H1 (cell line): ENCODE measurements around the gene ARMH1. TPM values are rescaled to one million over a fixed set of nuclear protein-coding genes. Genes with fewer than 3 reads are reported as not detected.

ENCODE experiments used
- CTCF ChIA-PET: fragments of 300-600 bp; sonication (Branson Sonifier 250); formaldehyde crosslinking; loops from one replicate; lab custom pipeline; 2021; ENCODE audit not compliant: partially characterized antibody; lab: Charles Lee
- POLR2A ChIA-PET: fragments of 300-600 bp; sonication (Branson Sonifier 250); formaldehyde crosslinking; loops from one replicate; lab custom pipeline; 2021; ENCODE audit warnings: inconsistent platforms; ENCODE audit not compliant: partially characterized antibody; lab: Charles Lee
- DNase-seq, 2 experiments: peaks; one replicate each; pipeline versions ENCODE4 v3.0.0 to v3.0.0-alpha.2; 2010 to 2022; ENCODE audit warnings: low spot score in 2 of 2, low read depth in 1 of 2, mixed read lengths in 1 of 2
- FAIRE-seq: peaks from 2 replicates; lab custom pipeline; 2011; peaks lifted over from hg19 to GRCh38; lab: Jason Lieb, UNC
- H2AFZ ChIP-seq: 2 replicates; pipeline ENCODE4 v1.8.1; 2012; ENCODE audit warnings: low read length, inconsistent platforms
- H2AK5ac ChIP-seq: 2 replicates; pipeline ENCODE4 v1.6.1; 2013; ENCODE audit warnings: low read depth, low read length
- H2BK120ac ChIP-seq: replicated peaks from 2 replicates; pipeline ENCODE3; 2013; ENCODE audit warnings: low read depth, low read length, inconsistent platforms
- H2BK12ac ChIP-seq: 2 replicates; pipeline ENCODE4 v1.6.1; 2013; ENCODE audit warnings: low read depth, low read length
- H2BK15ac ChIP-seq: 2 replicates; pipeline ENCODE4 v1.6.1; 2013; ENCODE audit warnings: low read length
- H2BK20ac ChIP-seq: 2 replicates; pipeline ENCODE4 v1.6.1; 2013; ENCODE audit warnings: low read length
- H2BK5ac ChIP-seq: 2 replicates; pipeline ENCODE4 v1.6.1; 2013; ENCODE audit warnings: low read depth, low read length
- H3K14ac ChIP-seq: 2 replicates; pipeline ENCODE4 v1.6.1; 2013; ENCODE audit warnings: inconsistent platforms; ENCODE audit not compliant: insufficient read length
- H3K18ac ChIP-seq: 2 replicates; pipeline ENCODE4 v1.6.1; 2013; ENCODE audit warnings: low read length; ENCODE audit errors: extremely low read depth
- H3K23ac ChIP-seq: 2 replicates; pipeline ENCODE4 v1.6.1; 2013; ENCODE audit warnings: inconsistent platforms; ENCODE audit not compliant: insufficient read length
- H3K23me2 ChIP-seq: 2 replicates; pipeline ENCODE4 v1.6.1; 2013; ENCODE audit warnings: low read depth, low read length
- H3K27ac ChIP-seq: 2 replicates; pipeline ENCODE4 v1.6.1; 2011; ENCODE audit warnings: low read depth, low read length, inconsistent platforms
- H3K27me3 ChIP-seq, 4 experiments: replicated peaks in 1 of 4; 1 replicate in 1 of 4; 2 replicates in 3 of 4; pipeline versions ENCODE4 v1.6.1 to v1.8.1; 2011 to 2013; ENCODE audit warnings: low read length in 3 of 4, mild to moderate bottlenecking in 3 of 4, inconsistent platforms in 2 of 4, mixed read lengths in 2 of 4, moderate library complexity in 1 of 4; ENCODE audit not compliant: control insufficient read depth in 3 of 4, insufficient read depth in 3 of 4; ENCODE audit errors: extremely low read depth in 1 of 4
- H3K36me3 ChIP-seq, 4 experiments: 2 replicates each; pipeline versions ENCODE4 v1.6.1 to v1.8.1; 2011 to 2013; ENCODE audit warnings: mild to moderate bottlenecking in 4 of 4, low read length in 3 of 4, moderate library complexity in 2 of 4, control low read depth in 1 of 4, inconsistent platforms in 1 of 4; ENCODE audit not compliant: insufficient read depth in 4 of 4, control insufficient read depth in 2 of 4
- H3K4ac ChIP-seq: replicated peaks from 2 replicates; pipeline ENCODE3; 2013; ENCODE audit warnings: low read length, low read depth, mixed read lengths, inconsistent platforms; ENCODE audit not compliant: insufficient read length
- H3K4me1 ChIP-seq, 4 experiments: replicated peaks in 1 of 4; 1 replicate in 1 of 4; 2 replicates in 3 of 4; pipeline versions ENCODE4 v1.6.1 to v1.8.1; 2011 to 2013; ENCODE audit warnings: low read length in 3 of 4, inconsistent platforms in 2 of 4, mixed read lengths in 1 of 4; ENCODE audit not compliant: insufficient read depth in 4 of 4, control insufficient read depth in 3 of 4
- H3K4me2 ChIP-seq, 2 experiments: 2 replicates each; pipeline versions ENCODE4 v1.6.1 to v1.8.1; 2011 to 2013; ENCODE audit warnings: low read depth in 2 of 2, low read length in 2 of 2, control low read depth in 1 of 2, inconsistent platforms in 1 of 2, mild to moderate bottlenecking in 1 of 2; ENCODE audit not compliant: insufficient read depth in 1 of 2
- H3K4me3 ChIP-seq, 4 experiments: fragments of 200-600, 300-600 bp in 1 of 4; sonication (generic), shearing (Covaris generic), sonication (Bioruptor Twin) in 1 of 4; 2 replicates each; pipeline versions ENCODE4 v1.5.1 to v1.8.1; 2011 to 2016; ENCODE audit warnings: low read length in 4 of 4, low read depth in 3 of 4, control low read depth in 2 of 4, inconsistent platforms in 2 of 4, mild to moderate bottlenecking in 2 of 4, mixed read lengths in 1 of 4, moderate library complexity in 1 of 4; ENCODE audit not compliant: insufficient read depth in 2 of 4; ENCODE audit errors: extremely low read depth in 1 of 4
- H3K56ac ChIP-seq: replicated peaks from 2 replicates; pipeline ENCODE3; 2013; ENCODE audit warnings: low read depth, mild to moderate bottlenecking, mixed read lengths, low read length, inconsistent platforms; ENCODE audit not compliant: insufficient read length
- H3K79me1 ChIP-seq: 2 replicates; pipeline ENCODE4 v1.6.1; 2013; ENCODE audit warnings: low read depth, low read length, control low read depth
- H3K79me2 ChIP-seq, 2 experiments: 2 replicates each; pipeline versions ENCODE4 v1.6.1 to v1.8.1; 2012 to 2013; ENCODE audit warnings: low read length in 2 of 2, mild to moderate bottlenecking in 2 of 2, inconsistent platforms in 1 of 2; ENCODE audit not compliant: insufficient read depth in 2 of 2, control insufficient read depth in 1 of 2
- H3K9ac ChIP-seq, 4 experiments: replicated peaks in 1 of 4; 1 replicate in 1 of 4; 2 replicates in 3 of 4; pipeline versions ENCODE4 v1.6.1 to v1.8.1; 2011 to 2013; ENCODE audit warnings: low read depth in 3 of 4, low read length in 3 of 4, control low read depth in 2 of 4, mild to moderate bottlenecking in 2 of 4, moderate library complexity in 2 of 4, inconsistent platforms in 1 of 4; ENCODE audit errors: extremely low read depth in 1 of 4
- H3K9me3 ChIP-seq, 2 experiments: 2 replicates each; pipeline versions ENCODE4 v1.6.1 to v1.8.1; 2012 to 2013; ENCODE audit warnings: mild to moderate bottlenecking in 2 of 2, moderate library complexity in 2 of 2, control low read depth in 1 of 2, inconsistent platforms in 1 of 2, low read depth in 1 of 2, low read length in 1 of 2, mixed read lengths in 1 of 2; ENCODE audit not compliant: insufficient read depth in 2 of 2
- H4K20me1 ChIP-seq, 2 experiments: replicated peaks in 1 of 2; 2 replicates each; pipeline versions ENCODE3 to v1.8.1; 2011 to 2013; ENCODE audit warnings: inconsistent platforms in 2 of 2, low read length in 2 of 2, mild to moderate bottlenecking in 1 of 2; ENCODE audit not compliant: insufficient read depth in 2 of 2, control insufficient read depth in 1 of 2
- H4K5ac ChIP-seq: 2 replicates; pipeline ENCODE4 v1.6.1; 2013; ENCODE audit warnings: low read length, low read depth, mixed read lengths, inconsistent platforms; ENCODE audit not compliant: insufficient read length
- H4K8ac ChIP-seq: 2 replicates; pipeline ENCODE4 v1.8.0; 2013; ENCODE audit warnings: mild to moderate bottlenecking, moderate library complexity, low read length, inconsistent platforms; ENCODE audit not compliant: insufficient read depth; ENCODE audit errors: extremely low read depth
- H4K91ac ChIP-seq: replicated peaks from 2 replicates; pipeline ENCODE3; 2013; ENCODE audit warnings: low read length, mixed read lengths, inconsistent platforms; ENCODE audit not compliant: insufficient read length
- CREB1 ChIP-seq: IDR thresholded peaks from 2 replicates; pipeline ENCODE4 v1.6.1; 2012; ENCODE audit warnings: inconsistent platforms
- HDAC2 ChIP-seq, 2 experiments: fragments of 300-600 bp in 1 of 2; sonication (generic) in 1 of 2; IDR thresholded peaks; 2 replicates each; pipeline ENCODE4 v1.6.1; 2011 to 2012; ENCODE audit warnings: low read depth in 2 of 2, low read length in 2 of 2, mild to moderate bottlenecking in 2 of 2, moderate library complexity in 2 of 2, borderline replicate concordance in 1 of 2, inconsistent platforms in 1 of 2
- KDM1A ChIP-seq: fragments of 200-600, 300-600 bp; sonication (generic); IDR thresholded peaks from 2 replicates; pipeline ENCODE4 v1.7.1; 2016; ENCODE audit warnings: mild to moderate bottlenecking, low read length, borderline replicate concordance
- POLR2AphosphoS5 ChIP-seq: IDR thresholded peaks from 2 replicates; pipeline ENCODE4 v1.6.1; 2011; ENCODE audit warnings: low read depth, low read length
- RXRA ChIP-seq: IDR thresholded peaks from 2 replicates; pipeline ENCODE4 v1.6.1; 2011; ENCODE audit warnings: low read depth, mild to moderate bottlenecking, low read length, moderate library complexity; ENCODE audit not compliant: insufficient read depth
- SP2 ChIP-seq: IDR thresholded peaks from 2 replicates; pipeline ENCODE4 v1.6.1; 2012; ENCODE audit warnings: mild to moderate bottlenecking, low read length, inconsistent platforms
- TAF1 ChIP-seq: IDR thresholded peaks from 2 replicates; pipeline ENCODE4 v1.6.1; 2011; ENCODE audit warnings: mild to moderate bottlenecking, low read depth, low read length
- WGBS, 2 experiments: shearing (Covaris generic) in 1 of 2; methylation state at CpG; one replicate each; pipeline versions ENCODE4 v1.1.6 to v1.1.7; 2013 to 2015; ENCODE audit warnings: low lambda C conversion rate in 2 of 2, mixed read lengths in 2 of 2, inconsistent platforms in 1 of 2, low coverage in 1 of 2, missing lambda C conversion rate in 1 of 2; ENCODE audit not compliant: insufficient replicate concordance in 2 of 2, insufficient coverage in 1 of 2, insufficient read length in 1 of 2; ENCODE audit errors: extremely low coverage in 1 of 2, missing lambda C conversion rate in 1 of 2; 5-methylcytosine and 5-hydroxymethylcytosine counted together
- long read RNA-seq, 2 experiments: library from RNA in 1 of 2; library from capped mRNA in 1 of 2; stranded (forward); transcript quantifications; one replicate each; pipeline ENCODE4 v2.0.0, GENCODE V29; 2021; ENCODE audit warnings: inconsistent platforms in 1 of 2
- polyA minus RNA-seq, 3 experiments: library from RNA; depleted of rRNA, polyadenylated mRNA; stranded (reverse); fragments of >200 nt; gene quantifications; 1 replicate in 2 of 3; 2 replicates in 1 of 3; pipeline ENCODE4 v1.2.3, GENCODE V29; 2011
- polyA plus RNA-seq, 7 experiments: library from polyadenylated mRNA; depleted of rRNA in 3 of 7; stranded (reverse) in 5 of 7; unstranded in 2 of 7; fragments of >200 nt in 5 of 7; fragments of 200-250 nt in 2 of 7; gene quantifications; 1 replicate in 5 of 7; 2 replicates in 1 of 7; 4 replicates in 1 of 7; pipeline versions ENCODE4 v1.2.1 to v1.2.3, GENCODE V29; 2011 to 2013; ENCODE audit warnings: missing spikeins in 2 of 7, mixed read lengths in 2 of 7
- total RNA-seq: library from RNA; stranded (reverse); fragmentation: NEBNext Ultra II Directional; extraction: Animal tissue kit (Norgen Biotek cat#: 25700); gene quantifications from 2 replicates; pipeline ENCODE4 v1.2.1, GENCODE V29; 2021
- TF ChIP-seq, protein P1 (sequence below): IDR thresholded peaks from 2 replicates; pipeline ENCODE4 v1.6.1; 2012; ENCODE audit warnings: inconsistent platforms

Gene ARMH1
- total RNA-seq (0.63 and 0.82 TPM in 2 replicates), polyA plus RNA-seq (2011; rRNA removed) (0.85 and 3.3 TPM in 2 replicates), polyA minus RNA-seq (2011; rRNA and poly(A)+ RNA removed) (0.41 and 1.2 TPM in 2 replicates)
- 1.7 TPM for polyA plus RNA-seq (2011; cell fraction: cytosol; rRNA removed)
- polyA plus RNA-seq (2011; cell fraction: nucleus; rRNA removed): 10.3 TPM
- 1.6 to 1.7 TPM (median 1.7 TPM) in 4 replicates for polyA plus RNA-seq (2012, experiment 1 of 2)
- polyA plus RNA-seq (2012, experiment 2 of 2): 0.87 TPM
- 0.65 TPM for polyA plus RNA-seq (2013, experiment 1 of 2)
- 0.81 TPM for polyA plus RNA-seq (2013, experiment 2 of 2)
- 2.7 TPM for polyA minus RNA-seq (2011; cell fraction: cytosol; rRNA and poly(A)+ RNA removed)
- polyA minus RNA-seq (2011; cell fraction: nucleus; rRNA and poly(A)+ RNA removed): 1.7 TPM
- long read RNA-seq, experiment 1: 0 reads
- long read RNA-seq, experiment 2: 0 reads

DNA sequence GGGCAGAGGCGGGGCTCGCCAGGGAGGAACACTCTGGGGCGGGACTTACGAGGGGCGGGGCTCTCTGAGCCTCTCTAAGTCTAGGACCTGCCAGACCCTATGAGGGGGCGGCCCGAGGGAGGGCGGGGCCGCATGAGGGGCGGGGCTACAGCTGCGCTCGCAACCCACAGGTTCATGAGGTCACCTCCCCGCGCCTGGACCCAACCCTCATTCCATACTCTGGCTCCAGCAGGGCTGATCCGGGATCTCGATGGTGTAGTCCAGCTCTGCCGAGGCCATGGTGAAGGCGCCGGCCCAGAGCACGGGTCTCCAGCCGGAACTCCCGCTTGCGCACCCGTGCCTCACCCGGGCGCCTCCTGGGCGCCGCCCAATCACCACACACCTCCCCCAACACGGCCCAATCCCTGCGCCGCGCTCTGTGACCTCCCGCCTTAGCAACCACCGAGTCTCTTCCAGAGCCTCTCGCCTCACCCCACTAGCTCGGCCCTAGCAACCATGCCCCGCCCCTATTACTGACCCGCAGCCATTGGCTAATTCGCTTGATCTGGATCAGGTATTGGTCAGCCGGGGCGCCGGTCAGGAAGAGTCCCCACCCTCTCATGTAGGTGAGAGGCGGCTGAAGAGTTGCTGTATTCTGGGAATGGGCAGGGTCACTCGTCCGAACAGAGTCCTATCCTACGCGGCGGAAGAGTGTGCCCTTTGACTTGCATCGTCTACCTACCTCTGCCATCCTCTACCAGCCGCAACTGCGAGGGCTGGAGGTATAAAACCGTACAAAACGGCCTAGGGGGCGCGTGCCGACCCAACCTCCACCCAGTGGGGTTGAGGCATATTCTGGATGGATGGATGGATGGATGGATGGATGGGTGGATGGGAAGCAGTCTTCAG lies at the start of gene ARMH1, which contains the start of gene TMEM53:
Gene ARMH1, plus strand, starts transcription at position 602 of the 888 bp plus-strand sequence. CDS start 14,984 bp downstream, outside the sequence.
Gene TMEM53, minus strand, starts transcription at position 369 of the 888 bp plus-strand sequence. Its CDS starts 90 bp downstream, at position 279.
- WGBS, 2 experiments: 2% methylated on average over 47 of the region's 56 CpGs; no CpG with 5 or more reads in 1 of the 2 experiments
- H3K27ac ChIP-seq: peak within 1 kb of the TSS; percentile 80
- H2AK5ac ChIP-seq: no peak within 1 kb of the TSS; the same call in 1 of the 2 replicates
- CTCF ChIA-PET: interaction anchor here (0.5 to 5.9 kb wide), 12 partner anchors 10 to 66 kb away, joined by 3 to 29 read pairs (median 4); no protein-coding TSS in a partner anchor
- H4K20me1 ChIP-seq: no peaks in the 10 kb centered on the region
- peaks cover 4 to 11% (median 6%) of the 10 kb centered on the region in 4 experiments; a peak in 6 of 7 replicates for H3K4me1 ChIP-seq
- peak within 1 kb of the TSS; percentile 93 for H3K18ac ChIP-seq
- POLR2A ChIA-PET: interaction anchor here (1.0 to 3.3 kb wide), 11 partner anchors 8 to 337 kb away, joined by 3 to 23 read pairs (median 3); partner anchors contain the start of genes HECTD3 and RPS8
- H4K8ac ChIP-seq: peak within 1 kb of the TSS; percentile 93
- H3K9ac ChIP-seq: peak within 1 kb of the TSS in 3 of 4 experiments; percentile 74 to 88 (median 84); a peak in 6 of 7 replicates
- H3K9me3 ChIP-seq: no peaks in the 10 kb centered on the region
- H3K23ac ChIP-seq: no peak within 1 kb of the TSS
- no peak within 1 kb of the TSS for H3K4ac ChIP-seq
- no peaks in the 10 kb centered on the region; a peak in 2 of 8 replicates for H3K36me3 ChIP-seq
- peak within 1 kb of the TSS; percentile 96 for H2BK5ac ChIP-seq
- H2BK15ac ChIP-seq: no peak within 1 kb of the TSS
- H3K4me3 ChIP-seq: peak within 1 kb of the TSS; percentile 58 to 93 (median 75)
- H2BK12ac ChIP-seq: peak within 1 kb of the TSS; percentile 65; the same call in 1 of the 2 replicates
- H3K14ac ChIP-seq: no peak within 1 kb of the TSS
- no peak within 1 kb of the TSS for H2BK120ac ChIP-seq
- H2AFZ ChIP-seq: peak within 1 kb of the TSS; percentile 87
- peak within 1 kb of the TSS; percentile 98 for H4K5ac ChIP-seq
- peak within 1 kb of the TSS; percentile 86 for H4K91ac ChIP-seq
- peaks cover 11% of the 10 kb centered on the region for H3K23me2 ChIP-seq
- H2BK20ac ChIP-seq: 0 out of 2 replicates have a peak within 1 kb of the TSS, but pooled peaks have one; percentile 61
- H3K79me1 ChIP-seq: no peaks in the 10 kb centered on the region
- H3K56ac ChIP-seq: peak within 1 kb of the TSS; percentile 92
- no peaks in the 10 kb centered on the region; a peak in 1 of 7 replicates for H3K27me3 ChIP-seq
- H3K4me2 ChIP-seq: peak within 1 kb of the TSS; percentile 93 to 97
- FAIRE-seq: peak; percentile 62
- H3K79me2 ChIP-seq: no peaks in the 10 kb centered on the region
- DNase-seq: peak; percentile 97 to 98
- TF ChIP-seq RXRA: no peak
- no peak for TF ChIP-seq KDM1A
- TF ChIP-seq HDAC2 (IDR thresholded peaks at IDR 0.05; ENCODE audit: borderline replicate concordance in 1 of 2, low read depth in 2 of 2, low read length in 2 of 2): no peak
- TF ChIP-seq TAF1: peak; percentile 54; the same call in 1 of the 2 replicates
- peak; percentile 80; the same call in 1 of the 2 replicates for TF ChIP-seq CREB1
- TF ChIP-seq, protein P1, sequence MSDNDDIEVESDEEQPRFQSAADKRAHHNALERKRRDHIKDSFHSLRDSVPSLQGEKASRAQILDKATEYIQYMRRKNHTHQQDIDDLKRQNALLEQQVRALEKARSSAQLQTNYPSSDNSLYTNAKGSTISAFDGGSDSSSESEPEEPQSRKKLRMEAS: peak; percentile 47; the same call in 1 of the 2 replicates
- peak; percentile 91 for TF ChIP-seq SP2
- TF ChIP-seq POLR2AphosphoS5: peak; percentile 45; the same call in 1 of the 2 replicates
